Measurements from ENCODE around the gene MMP24OS.
A peak's percentile ranks its signal among the peaks of the same experiment; 100 is the strongest.

The MMP24OS gene

GRCh38 chr20:35279533-35280174 lies 1.7 kb upstream of the MMP24OS start:
- H3K9me3 Mint-ChIP-seq: no peaks in the 10 kb centered on the region
- H3K27ac Mint-ChIP-seq: peak overlapping the region; percentile 94
- no peaks in the 10 kb centered on the region for H3K27me3 Mint-ChIP-seq
- H3K4me1 Mint-ChIP-seq (ENCODE audit: low read depth): peaks cover 59% of the 10 kb centered on the region
- no peak overlapping the region for H3K4me3 Mint-ChIP-seq
- peaks cover 94% of the 10 kb centered on the region for H3K36me3 Mint-ChIP-seq (ENCODE audit: low read depth)
- intact Hi-C loops (cut with micrococcal nuclease): loop anchor here (5.0 kb wide), 1 partner anchor 187 kb away; the partner anchor contains the start of gene TRPC4AP

GRCh38 chr20:35279040-35279439 lies 1.1 kb upstream of the MMP24OS start:
- Mint-ChIP-seq H3K36me3 (ENCODE audit: low read depth) (peaks cover 94% of the 10 kb centered on the region), H3K27ac (peak overlapping the region; percentile 94), H3K4me3 (no peak overlapping the region), H3K27me3 (no peaks in the 10 kb centered on the region), H3K9me3 (no peaks in the 10 kb centered on the region), H3K4me1 (ENCODE audit: low read depth) (peaks cover 60% of the 10 kb centered on the region)
- intact Hi-C loops (cut with micrococcal nuclease): loop anchor here (5.0 kb wide), 1 partner anchor 187 kb away; the partner anchor contains the start of gene TRPC4AP

GRCh38 chr20:35277127-35277526 lies 795 bp downstream of the MMP24OS start:
- Mint-ChIP-seq H3K27ac (peak overlapping the region; percentile 94), H3K36me3 (ENCODE audit: low read depth) (peaks cover 100% of the 10 kb centered on the region), H3K27me3 (no peaks in the 10 kb centered on the region), H3K4me3 (peak overlapping the region; percentile 100), H3K9me3 (no peaks in the 10 kb centered on the region), H3K4me1 (ENCODE audit: low read depth) (peaks cover 56% of the 10 kb centered on the region)
- intact Hi-C loops (cut with micrococcal nuclease): loop anchor here (5.0 kb wide), 1 partner anchor 185 kb away; the partner anchor contains the start of gene TRPC4AP

GRCh38 chr20:35276408-35276807 lies 1.5 kb downstream of the MMP24OS start:
- Mint-ChIP-seq H3K27ac (no peak overlapping the region), H3K36me3 (ENCODE audit: low read depth) (peaks cover 100% of the 10 kb centered on the region), H3K4me1 (ENCODE audit: low read depth) (peaks cover 54% of the 10 kb centered on the region), H3K9me3 (no peaks in the 10 kb centered on the region), H3K27me3 (no peaks in the 10 kb centered on the region), H3K4me3 (peak overlapping the region; percentile 100)
- intact Hi-C loops (cut with micrococcal nuclease): loop anchor here (5.0 kb wide), 1 partner anchor 184 kb away; the partner anchor contains the start of gene TRPC4AP

- Mint-ChIP-seq H3K27me3 (no peaks in the 10 kb centered on the region), H3K4me3 (no peak overlapping the region), H3K27ac (no peak overlapping the region), H3K9me3 (no peaks in the 10 kb centered on the region), H3K36me3 (ENCODE audit: low read depth) (peaks cover 100% of the 10 kb centered on the region), H3K4me1 (ENCODE audit: low read depth) (peaks cover 54% of the 10 kb centered on the region)
- intact Hi-C loops (cut with micrococcal nuclease): loop anchor here (5.0 kb wide), 1 partner anchor 183 kb away; the partner anchor contains the start of gene TRPC4AP
Measured at GRCh38 chr20:35275741-35276251, 2.1 kb downstream of the MMP24OS start.

- Mint-ChIP-seq H3K4me3 (no peak overlapping the region), H3K27me3 (no peaks in the 10 kb centered on the region), H3K4me1 (ENCODE audit: low read depth) (peaks cover 42% of the 10 kb centered on the region), H3K9me3 (no peaks in the 10 kb centered on the region), H3K36me3 (ENCODE audit: low read depth) (peaks cover 100% of the 10 kb centered on the region), H3K27ac (no peak overlapping the region)
- intact Hi-C loops (cut with micrococcal nuclease): loop anchor here (5.0 kb wide), 1 partner anchor 182 kb away; the partner anchor contains the start of gene TRPC4AP
Measured at GRCh38 chr20:35274172-35275092, 3.5 kb downstream of the MMP24OS start.

GRCh38 chr20:35273449-35274171 lies 4.3 kb downstream of the MMP24OS start:
- H3K27ac Mint-ChIP-seq: no peak overlapping the region
- no peak overlapping the region for H3K4me3 Mint-ChIP-seq
- intact Hi-C loops (cut with micrococcal nuclease): no loop called here

GRCh38 chr20:35271904-35272303 lies 6.0 kb downstream of the MMP24OS start:
- H3K4me1 Mint-ChIP-seq (ENCODE audit: low read depth): peaks cover 24% of the 10 kb centered on the region
- no peak overlapping the region for H3K27ac Mint-ChIP-seq
- intact Hi-C loops (cut with micrococcal nuclease): no loop called here
- H3K9me3 Mint-ChIP-seq: no peaks in the 10 kb centered on the region
- peaks cover 100% of the 10 kb centered on the region for H3K36me3 Mint-ChIP-seq (ENCODE audit: low read depth)
- H3K27me3 Mint-ChIP-seq: no peaks in the 10 kb centered on the region
- no peak overlapping the region for H3K4me3 Mint-ChIP-seq

More at GRCh38 chr20:35273449-35274171, 4.3 kb downstream of the MMP24OS start:
- H3K9me3 Mint-ChIP-seq: no peaks in the 10 kb centered on the region
- no peaks in the 10 kb centered on the region for H3K27me3 Mint-ChIP-seq
- peaks cover 37% of the 10 kb centered on the region for H3K4me1 Mint-ChIP-seq (ENCODE audit: low read depth)
- peaks cover 100% of the 10 kb centered on the region for H3K36me3 Mint-ChIP-seq (ENCODE audit: low read depth)

GRCh38 chr20:35271073-35271882 lies 6.6 kb downstream of the MMP24OS start:
- Mint-ChIP-seq H3K4me3 (no peak overlapping the region), H3K27me3 (no peaks in the 10 kb centered on the region), H3K4me1 (ENCODE audit: low read depth) (peaks cover 20% of the 10 kb centered on the region), H3K27ac (peak overlapping the region; percentile 14), H3K36me3 (ENCODE audit: low read depth) (peaks cover 100% of the 10 kb centered on the region), H3K9me3 (no peaks in the 10 kb centered on the region)
- intact Hi-C loops (cut with micrococcal nuclease): no loop called here

GRCh38 chr20:35270021-35270902 lies 7.7 kb downstream of the MMP24OS start:
- Mint-ChIP-seq H3K4me3 (no peak overlapping the region), H3K27ac (peak overlapping the region; percentile 14), H3K36me3 (ENCODE audit: low read depth) (peaks cover 94% of the 10 kb centered on the region), H3K9me3 (no peaks in the 10 kb centered on the region), H3K27me3 (no peaks in the 10 kb centered on the region), H3K4me1 (ENCODE audit: low read depth) (peaks cover 10% of the 10 kb centered on the region)
- intact Hi-C loops (cut with micrococcal nuclease): no loop called here

GRCh38 chr20:35269055-35269781 lies 8.7 kb downstream of the MMP24OS start:
- no peak overlapping the region for H3K4me3 Mint-ChIP-seq
- H3K36me3 Mint-ChIP-seq (ENCODE audit: low read depth): peaks cover 92% of the 10 kb centered on the region
- H3K4me1 Mint-ChIP-seq (ENCODE audit: low read depth): peaks cover 7% of the 10 kb centered on the region
- H3K27me3 Mint-ChIP-seq: no peaks in the 10 kb centered on the region
- H3K9me3 Mint-ChIP-seq: no peaks in the 10 kb centered on the region
- intact Hi-C loops (cut with micrococcal nuclease): no loop called here
- no peak overlapping the region for H3K27ac Mint-ChIP-seq
